Adipocyte (in vitro differentiated cells): ENCODE measurements around the gene FRRS1L.
"Not testable (repeated sequence)": the region's sequence is repeated elsewhere in the genome, so short reads cannot be mapped to it uniquely, and the experiment has no call there.

Source experiments
- DNase-seq: peaks from one replicate; pipeline ENCODE4 v3.0.0-alpha.2; 2015; ENCODE audit warnings: low read depth
- H3K27me3 ChIP-seq: replicated peaks from 2 replicates; pipeline ENCODE4 v1.7.0; 2013; ENCODE audit warnings: mild to moderate bottlenecking, low read length, moderate library complexity; ENCODE audit not compliant: control insufficient read depth, insufficient read depth
- H3K36me3 ChIP-seq: 2 replicates; pipeline ENCODE4 v1.7.0; 2013; ENCODE audit warnings: low read length, mild to moderate bottlenecking, moderate library complexity; ENCODE audit not compliant: control insufficient read depth, insufficient read depth, severe bottlenecking
- H3K4me1 ChIP-seq: 2 replicates; pipeline ENCODE4 v1.7.0; 2013; ENCODE audit warnings: mild to moderate bottlenecking, low read length, moderate library complexity; ENCODE audit not compliant: control insufficient read depth, insufficient read depth
- H3K4me3 ChIP-seq: 2 replicates; pipeline ENCODE4 v1.7.0; 2013; ENCODE audit warnings: mild to moderate bottlenecking, low read length, moderate library complexity
- H3K9ac ChIP-seq: 2 replicates; pipeline ENCODE4 v1.7.0; 2013; ENCODE audit warnings: mild to moderate bottlenecking, low read length, moderate library complexity
- H3K9me3 ChIP-seq: 2 replicates; pipeline ENCODE4 v1.7.0; 2013; ENCODE audit warnings: mild to moderate bottlenecking, low read length, moderate library complexity; ENCODE audit not compliant: control insufficient read depth

The FRRS1L gene

DNA sequence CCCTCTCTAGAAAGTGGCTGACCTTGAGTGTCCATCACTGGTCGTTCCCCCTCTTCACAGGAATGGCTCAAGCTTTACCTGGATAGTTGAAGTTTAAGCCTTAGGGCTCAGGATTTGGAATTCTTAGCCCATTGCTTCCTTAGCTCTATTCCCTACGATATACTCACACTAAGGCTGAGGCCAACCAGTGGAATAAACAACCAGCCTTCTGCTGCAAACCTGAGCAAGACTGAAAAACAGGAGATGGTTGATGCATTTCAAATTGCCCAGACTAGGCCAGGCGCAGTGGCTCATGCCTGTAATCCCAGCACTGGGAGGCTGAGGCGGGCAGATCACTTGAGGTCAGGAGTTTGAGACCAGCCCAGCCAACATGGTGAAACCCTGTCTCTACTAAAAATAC is 40.4 kb downstream of the FRRS1L start:
- not testable (repeated sequence) for H3K27me3 ChIP-seq, H3K4me3 ChIP-seq, H3K9ac ChIP-seq, H3K36me3 ChIP-seq, H3K4me1 ChIP-seq, H3K9me3 ChIP-seq, DNase-seq

DNA sequence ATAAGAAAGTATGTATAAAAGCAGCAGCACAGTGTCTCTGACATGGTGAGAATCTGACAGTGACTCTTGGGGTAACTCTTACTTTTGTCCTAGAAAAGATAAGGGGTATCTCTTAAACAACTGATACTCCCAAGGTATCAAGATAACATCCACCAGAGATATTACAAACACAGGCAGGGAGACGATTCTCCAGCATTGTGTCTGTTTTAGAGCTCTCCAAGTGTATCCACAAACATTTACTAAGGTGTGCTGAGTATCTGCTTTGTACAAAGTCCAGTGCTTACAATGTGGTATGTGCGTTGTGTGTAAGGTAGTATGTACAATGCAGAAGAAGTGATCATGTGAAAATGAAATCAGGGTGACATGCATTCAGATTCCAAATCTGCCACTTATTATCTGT is 42.9 kb downstream of the FRRS1L start:
- DNase-seq = no peak
- Histone ChIP-seq H3K4me1 (no peaks in the 10 kb centered on the region), H3K9ac (no peak overlapping the region), H3K27me3 (no peaks in the 10 kb centered on the region), H3K4me3 (no peak overlapping the region), H3K36me3 (no peaks in the 10 kb centered on the region), H3K9me3 (no peaks in the 10 kb centered on the region)

DNA sequence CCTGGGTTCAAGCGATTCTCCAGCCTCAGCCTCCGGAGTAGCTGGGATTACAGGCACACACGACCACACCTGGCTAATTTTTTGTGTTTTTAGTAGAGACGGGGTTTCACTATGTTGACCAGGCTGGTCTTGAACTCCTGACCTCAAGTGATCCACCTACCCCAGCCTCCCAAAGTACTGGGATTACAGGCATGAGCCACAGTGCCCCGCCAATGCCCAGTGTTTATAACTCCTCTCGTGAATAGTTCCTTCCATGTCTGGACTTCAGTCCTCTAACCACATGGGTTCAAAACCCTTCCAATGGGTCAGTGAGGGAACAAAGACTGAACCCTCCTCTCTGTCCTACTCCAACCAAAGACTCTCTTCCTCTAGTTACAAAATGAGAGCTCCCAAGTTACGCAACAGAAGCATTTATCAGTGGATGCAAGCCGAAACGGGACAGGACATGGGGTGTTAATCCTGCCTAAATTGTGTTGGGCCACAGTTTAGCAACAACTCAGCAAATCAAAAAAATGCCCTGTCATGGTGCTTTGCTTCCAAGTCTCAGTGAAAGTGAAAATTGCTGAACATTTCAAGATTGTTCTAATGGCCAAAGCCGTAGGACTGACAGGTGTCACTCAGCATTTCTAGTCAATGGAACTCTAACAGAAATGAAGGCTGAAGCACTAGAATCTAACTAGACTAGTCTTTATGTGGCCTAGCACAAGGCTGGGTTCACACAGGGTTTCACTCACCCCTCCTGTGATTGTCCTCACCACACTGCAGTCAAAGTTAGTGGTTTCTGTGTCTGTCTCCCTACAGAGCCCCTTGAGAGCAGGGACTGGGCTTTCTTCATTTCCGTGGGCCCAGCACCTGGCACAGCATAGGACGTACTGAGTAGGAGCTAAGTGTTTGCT is 44.1 kb downstream of the FRRS1L start:
- Histone ChIP-seq H3K36me3 (no peaks in the 10 kb centered on the region), H3K4me3 (no peak overlapping the region), H3K27me3 (no peaks in the 10 kb centered on the region), H3K9ac (no peak overlapping the region), H3K4me1 (peaks cover 6% of the 10 kb centered on the region), H3K9me3 (no peaks in the 10 kb centered on the region)
- DNase-seq = no peak

DNA sequence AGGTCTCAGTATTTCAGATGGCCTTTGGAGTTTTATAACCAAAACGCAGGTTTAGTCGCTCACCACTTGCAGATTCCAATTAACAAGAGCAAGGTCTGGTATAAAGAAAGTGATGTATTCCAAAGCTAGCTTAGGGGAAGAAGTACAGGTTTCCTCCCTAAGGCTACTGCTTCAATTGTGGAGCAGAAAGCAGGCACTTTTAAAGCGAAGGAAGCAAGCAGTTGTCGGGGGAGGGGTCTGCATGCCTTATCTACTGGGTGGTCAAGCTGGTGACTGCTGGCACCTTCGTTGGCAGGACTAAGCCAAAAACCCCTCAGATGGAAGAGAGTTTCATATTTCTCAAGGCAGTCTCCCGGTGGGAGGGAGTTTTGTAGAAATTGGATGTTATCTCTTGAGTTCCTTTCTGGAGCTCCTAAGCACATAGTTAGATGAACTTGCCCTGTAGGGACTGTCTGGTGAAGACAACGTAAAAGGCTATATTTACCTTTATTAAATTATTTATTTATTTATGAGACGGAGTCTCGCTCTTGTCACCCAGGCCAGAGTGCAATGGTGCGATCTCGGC is 45.7 kb downstream of the FRRS1L start:
- Histone ChIP-seq H3K4me3 (no peak overlapping the region), H3K27me3 (no peaks in the 10 kb centered on the region), H3K9me3 (no peaks in the 10 kb centered on the region), H3K36me3 (no peaks in the 10 kb centered on the region), H3K9ac (no peak overlapping the region), H3K4me1 (peaks cover 23% of the 10 kb centered on the region)
- no peak for DNase-seq

DNA sequence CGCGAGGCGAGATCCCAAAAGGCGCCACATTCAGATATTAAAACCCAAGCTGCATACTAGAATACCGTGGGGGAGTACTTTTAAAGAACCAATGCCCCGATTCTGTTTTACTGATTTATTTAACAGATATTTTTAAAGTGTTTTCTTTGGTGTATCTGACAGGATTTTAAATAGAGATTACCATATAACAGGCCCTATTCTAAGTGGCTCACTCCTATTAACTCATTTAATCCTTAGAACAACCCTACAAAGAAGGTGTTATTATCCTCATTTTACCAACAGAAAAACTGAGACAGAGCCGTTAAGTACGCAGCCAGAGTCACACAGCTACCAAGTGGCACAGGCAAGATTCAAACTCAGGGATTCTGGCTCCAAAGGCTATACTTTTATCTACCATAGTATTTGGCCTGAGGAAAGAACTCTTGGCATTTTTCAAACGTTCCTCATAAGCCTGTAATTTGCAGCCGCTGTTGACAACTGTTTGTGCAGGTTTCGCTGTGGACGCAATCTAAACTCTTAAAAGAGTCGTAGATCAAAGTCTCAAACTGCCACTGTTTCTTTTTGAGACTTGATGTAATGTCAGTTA is 46.8 kb downstream of the FRRS1L start:
- H3K4me1 ChIP-seq = peaks cover 32% of the 10 kb centered on the region
- no peak for DNase-seq
- H3K27me3 ChIP-seq = no peaks in the 10 kb centered on the region
- no peaks in the 10 kb centered on the region for H3K36me3 ChIP-seq
- no peak overlapping the region for H3K9ac ChIP-seq
- peak overlapping the region; percentile 84 for H3K4me3 ChIP-seq
- H3K9me3 ChIP-seq = no peaks in the 10 kb centered on the region

DNA sequence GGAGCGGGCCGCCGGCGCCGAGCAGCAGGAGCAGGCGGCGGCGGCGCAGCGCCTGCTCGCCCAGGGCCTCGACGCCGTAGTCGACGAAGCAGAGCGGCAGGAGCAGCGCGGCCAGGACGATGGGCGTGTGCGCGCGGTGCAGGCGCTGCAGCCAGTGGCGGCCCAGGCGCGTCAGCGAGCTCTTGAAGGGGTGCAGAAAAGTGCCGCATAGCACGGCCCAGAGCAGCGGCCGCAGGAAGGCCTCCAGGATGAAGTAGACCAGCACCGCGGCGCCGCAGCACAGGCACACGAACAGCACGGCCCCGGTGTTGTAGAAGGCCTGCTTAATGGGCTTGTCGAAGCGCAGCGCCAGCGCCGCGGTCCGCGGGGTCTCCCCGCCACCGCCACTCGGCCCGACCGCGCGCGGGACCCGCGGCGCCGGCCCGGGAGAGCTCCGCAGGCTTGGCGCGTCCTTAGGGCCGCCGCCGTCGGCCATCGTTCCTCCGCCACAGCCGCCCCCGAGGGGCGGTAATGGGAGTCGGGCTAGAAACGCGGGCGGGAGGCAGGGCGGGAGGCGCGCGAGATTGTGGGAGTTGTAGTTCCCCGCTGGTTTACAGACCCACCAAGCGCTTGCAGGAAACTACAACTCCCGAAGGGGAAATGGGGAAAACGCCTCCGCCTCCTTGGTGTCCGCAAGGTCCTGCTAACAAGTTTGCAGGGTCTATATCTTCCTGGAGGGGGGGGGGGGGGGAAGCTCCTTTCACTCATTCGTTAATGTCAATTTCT is 47.4 kb downstream of the FRRS1L start, which contains the start of gene TMEM245:
TMEM245 (minus strand) TSS at position 509 of the 765 bp plus-strand sequence; CDS start at position 475, 34 bp downstream.
- Histone ChIP-seq H3K4me1 (peaks cover 39% of the 10 kb centered on the region), H3K9ac (peak within 1 kb of the TSS; percentile 94), H3K36me3 (no peaks in the 10 kb centered on the region), H3K9me3 (no peaks in the 10 kb centered on the region), H3K27me3 (no peaks in the 10 kb centered on the region), H3K4me3 (peak within 1 kb of the TSS; percentile 84)
- DNase-seq = peak; percentile 99

DNA sequence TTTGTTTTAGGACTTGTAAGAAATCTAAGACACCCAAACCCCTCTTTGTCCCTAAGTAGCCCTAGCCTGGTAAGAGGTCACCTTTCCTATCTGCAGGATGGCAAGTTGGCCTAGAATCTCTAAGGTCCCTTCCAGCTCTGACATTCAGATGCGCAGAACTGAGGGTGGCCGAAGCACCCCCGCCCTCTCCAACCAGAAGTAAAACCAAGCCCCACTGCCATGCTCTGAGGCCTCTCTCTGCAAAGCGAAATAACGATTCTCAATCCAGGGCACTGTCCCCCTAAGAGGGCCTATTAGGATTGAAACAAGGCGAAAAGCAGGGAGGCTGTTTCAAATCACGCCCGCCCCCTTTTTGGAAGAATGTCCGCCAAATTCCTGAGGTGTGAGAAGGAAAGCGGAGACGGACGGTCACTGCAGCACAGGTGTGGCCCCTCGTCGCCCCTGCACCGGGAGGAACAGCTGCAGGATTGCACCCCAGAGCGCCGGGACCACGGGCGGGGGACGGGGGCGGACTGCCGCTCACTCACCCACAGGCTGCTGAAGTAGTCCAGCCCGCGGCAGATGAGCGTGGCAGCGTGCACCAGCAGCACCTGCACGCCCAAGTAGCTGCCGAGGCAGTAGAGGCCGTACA is 48.1 kb downstream of the FRRS1L start:
- Histone ChIP-seq H3K9ac (peak overlapping the region; percentile 94), H3K9me3 (no peaks in the 10 kb centered on the region), H3K4me3 (peak overlapping the region; percentile 84), H3K4me1 (peaks cover 46% of the 10 kb centered on the region), H3K36me3 (no peaks in the 10 kb centered on the region), H3K27me3 (no peaks in the 10 kb centered on the region)
- peak; percentile 56 for DNase-seq

DNA sequence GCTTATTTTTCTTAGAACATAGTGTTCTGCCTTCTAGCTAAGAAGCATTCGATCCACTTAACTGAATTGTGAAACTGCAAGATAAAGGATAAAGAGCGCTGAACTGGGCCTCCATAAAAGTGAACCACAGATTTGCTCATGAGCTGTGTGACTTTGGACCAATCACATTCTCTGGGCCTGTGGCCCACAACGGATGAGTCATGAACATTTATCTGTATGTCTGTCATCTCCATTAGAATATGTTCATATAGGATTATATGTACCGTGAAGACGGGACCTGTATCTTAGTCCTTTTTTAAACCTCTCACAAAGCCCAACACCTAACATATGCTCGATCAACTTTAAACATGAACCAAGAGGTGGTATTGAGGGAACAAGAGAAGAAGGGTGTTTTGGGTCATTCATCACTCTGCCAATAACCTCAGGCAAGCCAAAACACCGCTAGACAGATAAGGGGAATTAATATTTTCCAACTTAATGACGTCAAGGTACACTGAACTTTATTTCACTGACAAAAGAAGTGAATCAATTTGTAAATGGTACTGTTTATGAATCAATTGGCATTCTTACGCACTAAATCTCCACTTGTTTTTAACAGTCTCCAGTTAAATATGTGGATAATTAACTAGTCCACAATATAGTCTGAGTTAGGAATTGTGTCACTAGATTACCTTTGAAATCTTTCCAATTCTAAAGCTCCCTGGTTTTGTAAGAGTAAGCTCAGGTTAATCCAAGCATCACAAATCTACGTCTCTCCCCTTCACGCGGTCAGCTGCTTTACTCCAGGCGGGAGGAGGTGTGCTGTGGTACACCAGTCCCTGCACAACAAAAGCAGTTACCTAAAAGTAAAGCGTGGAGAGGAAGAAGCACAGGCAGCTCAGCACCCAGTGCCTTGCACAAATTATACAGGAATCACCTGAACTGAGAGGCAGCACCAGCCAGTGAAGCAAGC is 48.9 kb downstream of the FRRS1L start:
- peak overlapping the region; percentile 84 for H3K4me3 ChIP-seq
- DNase-seq = peak; percentile 68
- H3K9ac ChIP-seq = peak overlapping the region; percentile 94
- no peaks in the 10 kb centered on the region for H3K27me3 ChIP-seq
- no peaks in the 10 kb centered on the region for H3K9me3 ChIP-seq
- H3K36me3 ChIP-seq = no peaks in the 10 kb centered on the region
- H3K4me1 ChIP-seq = peaks cover 54% of the 10 kb centered on the region

DNA sequence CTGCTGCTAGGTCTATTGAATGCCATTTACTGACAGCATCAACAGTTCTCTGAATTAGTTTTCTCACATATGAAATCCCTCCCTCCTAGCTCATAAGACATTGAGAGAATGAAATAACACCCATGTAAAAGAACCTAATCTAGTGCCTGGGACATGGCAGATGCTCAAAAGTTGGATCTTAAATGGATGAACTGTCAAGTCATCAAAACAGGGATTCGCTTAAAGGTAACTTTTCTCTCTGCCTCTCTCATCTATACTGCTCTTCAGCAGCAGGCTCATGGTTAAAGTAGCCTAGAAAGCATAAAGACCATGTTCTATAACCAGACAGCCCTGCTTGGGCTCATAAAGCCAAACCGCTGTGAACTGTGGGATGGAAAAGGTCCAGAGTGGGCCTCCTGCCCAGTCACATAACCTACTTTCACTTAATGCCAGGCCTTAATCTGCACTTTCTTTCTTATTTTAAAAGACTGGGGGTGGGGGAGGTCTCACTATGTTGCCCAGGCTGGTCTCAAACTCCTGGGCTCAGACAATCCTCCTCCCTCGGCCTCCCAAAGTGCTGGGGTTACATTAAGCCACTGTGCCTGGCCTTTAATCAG is 51.0 kb downstream of the FRRS1L start:
- H3K27me3 ChIP-seq = no peaks in the 10 kb centered on the region
- H3K36me3 ChIP-seq = no peaks in the 10 kb centered on the region
- no peak for DNase-seq
- H3K4me3 ChIP-seq = peak overlapping the region; percentile 35
- no peak overlapping the region for H3K9ac ChIP-seq
- peaks cover 66% of the 10 kb centered on the region for H3K4me1 ChIP-seq
- no peaks in the 10 kb centered on the region for H3K9me3 ChIP-seq

DNA sequence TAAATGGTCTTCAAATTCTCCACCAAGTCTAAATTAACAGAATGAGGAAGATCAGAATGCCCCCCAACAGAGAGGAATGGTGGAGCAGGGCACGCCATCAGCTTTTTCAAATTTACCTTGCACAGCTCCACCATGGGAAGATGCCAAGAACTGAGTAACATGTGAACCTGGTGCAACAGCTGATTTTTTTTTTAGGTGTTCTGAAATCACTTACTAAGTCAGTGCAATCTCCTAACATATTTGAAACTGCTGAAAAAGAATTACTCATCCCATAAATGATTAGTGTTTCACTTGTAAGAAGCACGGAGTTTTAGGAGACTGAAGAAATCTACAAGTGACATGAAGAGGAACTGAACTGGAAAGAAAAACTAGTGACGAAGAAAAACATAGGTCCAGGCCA is 52.4 kb downstream of the FRRS1L start:
- Histone ChIP-seq H3K36me3 (no peaks in the 10 kb centered on the region), H3K9me3 (no peaks in the 10 kb centered on the region), H3K27me3 (no peaks in the 10 kb centered on the region), H3K4me1 (peaks cover 80% of the 10 kb centered on the region), H3K4me3 (peak overlapping the region; percentile 28), H3K9ac (no peak overlapping the region)
- no peak for DNase-seq
